ENCODE measurements around the gene ENTPD8. TPM values are rescaled to one million over a fixed set of nuclear protein-coding genes. Genes with fewer than 3 reads are reported as not detected.

The ENTPD8 gene
- total RNA-seq, 4 donors from 2014 or later = not detected

GRCh38 chr9:137397675-137398423 is 43.3 kb downstream of the ENTPD8 start:
- H3K27ac ChIP-seq = no peak overlapping the region
- TF ChIP-seq, protein P1, sequence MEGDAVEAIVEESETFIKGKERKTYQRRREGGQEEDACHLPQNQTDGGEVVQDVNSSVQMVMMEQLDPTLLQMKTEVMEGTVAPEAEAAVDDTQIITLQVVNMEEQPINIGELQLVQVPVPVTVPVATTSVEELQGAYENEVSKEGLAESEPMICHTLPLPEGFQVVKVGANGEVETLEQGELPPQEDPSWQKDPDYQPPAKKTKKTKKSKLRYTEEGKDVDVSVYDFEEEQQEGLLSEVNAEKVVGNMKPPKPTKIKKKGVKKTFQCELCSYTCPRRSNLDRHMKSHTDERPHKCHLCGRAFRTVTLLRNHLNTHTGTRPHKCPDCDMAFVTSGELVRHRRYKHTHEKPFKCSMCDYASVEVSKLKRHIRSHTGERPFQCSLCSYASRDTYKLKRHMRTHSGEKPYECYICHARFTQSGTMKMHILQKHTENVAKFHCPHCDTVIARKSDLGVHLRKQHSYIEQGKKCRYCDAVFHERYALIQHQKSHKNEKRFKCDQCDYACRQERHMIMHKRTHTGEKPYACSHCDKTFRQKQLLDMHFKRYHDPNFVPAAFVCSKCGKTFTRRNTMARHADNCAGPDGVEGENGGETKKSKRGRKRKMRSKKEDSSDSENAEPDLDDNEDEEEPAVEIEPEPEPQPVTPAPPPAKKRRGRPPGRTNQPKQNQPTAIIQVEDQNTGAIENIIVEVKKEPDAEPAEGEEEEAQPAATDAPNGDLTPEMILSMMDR (IDR thresholded peaks at IDR 0.05) = no peak
- TF ChIP-seq POLR2A (IDR thresholded peaks at IDR 0.05) = no peak
- DNase-seq = no peak
- H3K27me3 ChIP-seq = no peaks in the 10 kb centered on the region
- intact Hi-C loops (cut with DNase I) = no loop called here
- peaks cover 0 to 26% (median 0%) of the 10 kb centered on the region in 3 donors for H3K36me3 ChIP-seq
- H3K4me3 ChIP-seq = no peak overlapping the region
- 85 to 86% methylated on average over 19 of the region's 20 CpGs for WGBS, 2 donors
- H3K4me1 ChIP-seq = peaks cover 0 to 5% (median 0%) of the 10 kb centered on the region in 3 donors
- no peaks in the 10 kb centered on the region for H3K9me3 ChIP-seq

DNA sequence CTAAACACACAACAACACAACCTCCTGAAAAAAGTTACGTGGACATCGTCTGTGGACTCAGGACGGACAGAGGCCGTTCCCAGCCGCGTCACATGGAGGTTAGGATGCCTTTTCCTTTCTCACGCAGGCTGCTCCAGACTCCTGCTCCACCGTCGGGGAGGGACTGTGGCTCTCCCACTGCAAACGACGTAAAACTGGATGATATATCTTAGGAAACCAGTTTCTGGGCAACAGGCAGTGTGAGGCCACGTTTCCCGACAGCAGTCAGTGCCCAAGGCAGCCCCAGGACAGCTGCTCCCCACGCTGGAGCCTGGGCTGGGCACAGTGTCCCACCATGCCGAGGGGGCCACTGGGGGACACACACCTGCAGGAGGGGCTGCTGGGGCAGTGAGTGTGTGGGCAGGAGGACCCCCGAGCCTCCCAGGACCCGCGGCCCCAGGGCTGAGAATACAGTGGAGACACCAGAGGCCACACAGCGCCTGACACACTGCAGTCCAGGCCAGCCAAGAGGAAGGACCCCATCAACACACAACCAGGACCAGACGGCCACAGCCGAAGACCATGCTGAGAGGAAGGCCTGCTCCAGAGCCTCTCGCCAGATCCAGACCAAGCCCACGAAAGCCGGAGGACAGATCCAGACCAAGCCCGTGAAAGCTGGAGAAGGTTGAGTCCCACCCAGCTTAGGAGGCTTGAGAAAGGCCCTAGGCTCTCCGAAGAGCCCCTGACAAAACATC is 44.4 kb downstream of the ENTPD8 start:
- H3K27me3 ChIP-seq = no peaks in the 10 kb centered on the region
- no peak for DNase-seq
- TF ChIP-seq POLR2A (IDR thresholded peaks at IDR 0.05) = no peak
- TF ChIP-seq, protein P1 (IDR thresholded peaks at IDR 0.05) = no peak
- H3K36me3 ChIP-seq = peaks cover 0 to 37% (median 0%) of the 10 kb centered on the region in 3 donors
- H3K9me3 ChIP-seq = no peaks in the 10 kb centered on the region
- H3K4me1 ChIP-seq = peaks cover 0 to 5% (median 0%) of the 10 kb centered on the region in 3 donors
- 86 to 89% methylated on average over 8 to 12 of the region's 26 CpGs for WGBS, 2 donors
- intact Hi-C loops (cut with DNase I) = no loop called here
- no peak overlapping the region for H3K27ac ChIP-seq
- no peak overlapping the region for H3K4me3 ChIP-seq

DNA sequence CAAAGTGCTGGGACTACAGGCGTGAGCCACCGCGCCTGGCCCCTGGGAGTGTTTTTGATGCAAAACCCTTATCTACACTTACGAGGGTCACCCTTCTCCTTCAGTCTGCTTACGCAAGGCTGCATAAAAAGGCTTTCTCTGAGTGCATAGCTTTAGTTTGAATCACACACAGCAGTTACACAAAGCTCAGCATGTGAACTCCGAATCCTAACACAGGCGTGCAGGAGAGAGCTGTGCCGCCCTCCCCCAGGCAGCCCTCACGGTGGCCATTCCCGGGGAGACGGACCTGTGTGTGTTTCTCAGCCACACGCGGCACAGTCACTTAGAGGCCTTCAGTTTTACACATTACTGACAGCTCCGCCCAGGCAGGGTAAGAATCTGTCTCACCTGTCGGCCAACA is 44.9 kb downstream of the ENTPD8 start:
- Histone ChIP-seq H3K27me3 (no peaks in the 10 kb centered on the region), H3K36me3 (peaks cover 0 to 38% (median 0%) of the 10 kb centered on the region in 3 donors), H3K4me3 (no peak overlapping the region), H3K4me1 (peaks cover 0 to 5% (median 0%) of the 10 kb centered on the region in 3 donors), H3K9me3 (no peaks in the 10 kb centered on the region), H3K27ac (no peak overlapping the region)
- WGBS, 2 donors = 54 to 87% methylated on average over 4 to 15 of the region's 15 CpGs
- intact Hi-C loops (cut with DNase I) = no loop called here
- TF ChIP-seq, protein P1 (IDR thresholded peaks at IDR 0.05) = no peak
- no peak for TF ChIP-seq POLR2A (IDR thresholded peaks at IDR 0.05)
- no peak for DNase-seq

DNA sequence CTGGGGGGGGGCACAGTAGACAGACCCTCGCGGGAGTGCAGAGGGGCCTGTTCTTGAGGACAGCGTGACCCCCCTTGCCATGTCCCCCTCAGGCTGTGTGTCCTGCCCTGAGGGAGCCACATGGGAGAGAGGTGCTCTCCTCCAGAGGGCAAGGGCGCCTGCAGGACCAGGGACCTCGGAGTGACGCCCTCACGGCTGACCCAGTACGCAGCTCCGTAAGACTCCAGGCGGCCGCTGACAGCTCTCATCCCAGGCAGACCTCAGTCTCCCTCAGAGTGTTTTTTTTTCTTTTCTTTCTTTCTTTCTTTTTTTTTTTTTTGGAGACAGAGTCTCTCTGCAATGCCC is 45.5 kb downstream of the ENTPD8 start:
- Histone ChIP-seq H3K4me1 (peaks cover 0 to 9% (median 0%) of the 10 kb centered on the region in 3 donors), H3K4me3 (no peak overlapping the region), H3K27ac (no peak overlapping the region), H3K36me3 (peaks cover 0 to 38% (median 0%) of the 10 kb centered on the region in 3 donors), H3K27me3 (no peaks in the 10 kb centered on the region), H3K9me3 (no peaks in the 10 kb centered on the region)
- intact Hi-C loops (cut with DNase I) = no loop called here
- 83 to 92% methylated on average over 8 of the region's 11 CpGs for WGBS, 2 donors
- DNase-seq = no peak
- TF ChIP-seq, protein P1 (IDR thresholded peaks at IDR 0.05) = no peak
- TF ChIP-seq POLR2A (IDR thresholded peaks at IDR 0.05) = no peak

All from esophagus squamous epithelium (tissue), 5 donors.